GM19463 (cell line): ENCODE measurements around the gene OR2T33.
A peak's percentile ranks its signal among the peaks of the same experiment; 100 is the strongest.
"Not testable (repeated sequence)": the region's sequence is repeated elsewhere in the genome, so short reads cannot be mapped to it uniquely, and the experiment has no call there.

Source experiments
- ATAC-seq: cut with Tn5 transposase; IDR thresholded peaks from one replicate; pipeline ENCODE4 v1.9.1; 2021; ENCODE audit warnings: mild to moderate bottlenecking, moderate library complexity; ENCODE audit not compliant: unreplicated experiment

The OR2T33 gene

GRCh38 chr1:248277876-248278275, at the start of gene OR2T33:
OR2T33 (minus strand) TSS chr1:248277976; CDS start chr1:248273814, 4,162 bp downstream.
- no peak for ATAC-seq

GRCh38 chr1:248324468-248324867, 46.7 kb upstream of the OR2T33 start, which contains the start of gene OR2M7:
OR2M7 (minus strand) TSS chr1:248324568; CDS start chr1:248324568, 0 bp downstream.
- no peak for ATAC-seq

- no peak for ATAC-seq
Observed at GRCh38 chr1:248316796-248317195, 39.0 kb upstream of the OR2T33 start.

GRCh38 chr1:248306740-248307139, 29.0 kb upstream of the OR2T33 start:
- ATAC-seq = not testable (repeated sequence)

- ATAC-seq = no peak
Observed at GRCh38 chr1:248306103-248306502, 28.3 kb upstream of the OR2T33 start.

GRCh38 chr1:248305672-248306071, 27.9 kb upstream of the OR2T33 start:
- ATAC-seq = not testable (repeated sequence)

GRCh38 chr1:248303324-248303723, 25.5 kb upstream of the OR2T33 start, which contains the start of gene OR2T12:
OR2T12 (minus strand) TSS chr1:248303424; CDS start chr1:248295578, 7,846 bp downstream.
- no peak for ATAC-seq

GRCh38 chr1:248288391-248288790, 10.6 kb upstream of the OR2T33 start:
- no peak for ATAC-seq

GRCh38 chr1:248273225-248273624, 4.6 kb downstream of the OR2T33 start:
- ATAC-seq = not testable (repeated sequence)

- no peak for ATAC-seq
Observed at GRCh38 chr1:248268178-248268577, 9.6 kb downstream of the OR2T33 start.

GRCh38 chr1:248259309-248259708, 18.5 kb downstream of the OR2T33 start:
- ATAC-seq = not testable (repeated sequence)

GRCh38 chr1:248243204-248243603, 34.6 kb downstream of the OR2T33 start:
- peak; percentile 86 for ATAC-seq

GRCh38 chr1:248239478-248239877, 38.3 kb downstream of the OR2T33 start:
- no peak for ATAC-seq

- ATAC-seq = no peak
Observed at GRCh38 chr1:248231117-248231516, 46.7 kb downstream of the OR2T33 start, which contains the start of gene OR2M4. OR2M4 (plus strand) TSS chr1:248231417; CDS start chr1:248238929, 7,512 bp downstream.

- ATAC-seq = no peak
Observed at GRCh38 chr1:248229360-248229908, 48.3 kb downstream of the OR2T33 start.

- no peak for ATAC-seq
Observed at GRCh38 chr1:248225537-248225936, 52.2 kb downstream of the OR2T33 start.
